PC-9 (cell line): ENCODE measurements around the gene ACOX1.

Source experiments
- CTCF ChIP-seq: fragments of 200-600 bp; sonication (generic); conservative IDR thresholded peaks from 2 replicates; pipeline ENCODE4 v1.6.1; 2017; ENCODE audit warnings: mixed run types, antibody characterized with exemption, mild to moderate bottlenecking, moderate library complexity
- EZH2 ChIP-seq: fragments of 200-600 bp; sonication (generic); IDR thresholded peaks from 2 replicates; pipeline ENCODE4 v1.8.0; 2017; ENCODE audit warnings: antibody characterized with exemption, low read depth

GRCh38 chr17:75950855-75951554 is 28.0 kb downstream of the ACOX1 start:
- no peak for TF ChIP-seq CTCF
- TF ChIP-seq EZH2, result no peak
